HG03064 (cell line): ENCODE results near the gene FA2H.
A peak's percentile ranks its signal among the peaks of the same experiment; 100 is the strongest.
"Not testable (repeated sequence)": the region's sequence is repeated elsewhere in the genome, so short reads cannot be mapped to it uniquely, and the experiment has no call there.

Source experiments
- ATAC-seq: cut with Tn5 transposase; IDR thresholded peaks from one replicate; pipeline ENCODE4 v1.9.1; 2021; ENCODE audit warnings: low read depth; ENCODE audit not compliant: unreplicated experiment

FA2H gene, protein sequence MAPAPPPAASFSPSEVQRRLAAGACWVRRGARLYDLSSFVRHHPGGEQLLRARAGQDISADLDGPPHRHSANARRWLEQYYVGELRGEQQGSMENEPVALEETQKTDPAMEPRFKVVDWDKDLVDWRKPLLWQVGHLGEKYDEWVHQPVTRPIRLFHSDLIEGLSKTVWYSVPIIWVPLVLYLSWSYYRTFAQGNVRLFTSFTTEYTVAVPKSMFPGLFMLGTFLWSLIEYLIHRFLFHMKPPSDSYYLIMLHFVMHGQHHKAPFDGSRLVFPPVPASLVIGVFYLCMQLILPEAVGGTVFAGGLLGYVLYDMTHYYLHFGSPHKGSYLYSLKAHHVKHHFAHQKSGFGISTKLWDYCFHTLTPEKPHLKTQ

GRCh38 chr16:74774223-74775139 is at the start of gene FA2H:
Gene FA2H (minus strand): TSS chr16:74774820. CDS start chr16:74774755, 65 bp downstream.
- ATAC-seq = peak; percentile 88

GRCh38 chr16:74817851-74818250 is 43.2 kb upstream of the FA2H start:
- ATAC-seq = no peak

- ATAC-seq = peak; percentile 97
Observed at GRCh38 chr16:74813109-74813641, 38.6 kb upstream of the FA2H start.

GRCh38 chr16:74811911-74812310 is 37.3 kb upstream of the FA2H start:
- no peak for ATAC-seq

GRCh38 chr16:74811216-74811615 is 36.6 kb upstream of the FA2H start:
- not testable (repeated sequence) for ATAC-seq

GRCh38 chr16:74807052-74807646 is 32.5 kb upstream of the FA2H start:
- no peak for ATAC-seq

DNA sequence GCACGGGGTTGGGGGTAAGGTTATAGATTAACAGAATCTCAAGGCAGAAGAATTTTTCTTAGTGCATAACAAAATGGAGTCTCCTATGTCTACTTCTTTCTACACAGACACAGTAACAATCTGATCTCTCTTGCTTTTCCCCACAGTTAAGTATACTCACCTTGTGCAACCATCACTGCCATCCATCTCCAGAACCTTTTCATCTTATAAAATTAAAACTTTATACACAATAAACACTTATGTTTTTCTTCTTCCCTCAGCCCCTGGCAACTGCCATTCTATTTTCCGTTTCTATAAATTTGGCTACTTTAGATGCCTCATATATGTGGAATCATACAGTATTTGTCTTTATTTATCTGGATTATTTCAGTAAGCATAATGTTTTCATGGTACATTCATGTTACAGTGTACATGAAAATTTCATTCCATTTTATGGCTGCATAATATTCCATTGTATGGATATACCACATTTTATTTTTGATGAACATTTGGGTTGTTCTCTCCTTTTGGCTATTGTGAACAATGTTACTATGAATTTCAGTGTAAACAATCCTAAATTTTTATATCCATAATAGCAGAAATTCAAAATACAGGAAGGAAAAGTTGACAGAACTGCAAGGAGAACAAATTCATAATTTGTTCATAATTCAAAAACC is 25.7 kb upstream of the FA2H start:
- ATAC-seq = no peak

DNA sequence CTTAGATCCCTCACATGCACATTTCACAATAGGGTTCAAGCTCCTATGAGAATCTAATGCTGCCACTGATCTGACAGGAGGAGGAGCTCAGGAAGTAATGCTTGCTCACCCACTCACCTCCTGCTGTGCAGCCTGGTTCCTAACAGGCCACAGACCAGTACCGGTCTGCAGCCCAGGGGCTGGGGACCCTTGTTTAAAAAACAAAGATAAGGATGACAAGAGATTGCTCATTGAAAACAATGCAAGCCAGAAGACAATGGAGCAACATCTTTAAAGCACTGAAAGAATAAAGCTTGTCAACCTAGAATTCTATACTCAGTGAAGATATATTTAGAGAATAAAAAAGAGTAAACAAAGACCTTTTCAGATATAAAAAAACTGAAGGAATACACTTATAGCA is 22.8 kb upstream of the FA2H start:
- ATAC-seq = no peak

DNA sequence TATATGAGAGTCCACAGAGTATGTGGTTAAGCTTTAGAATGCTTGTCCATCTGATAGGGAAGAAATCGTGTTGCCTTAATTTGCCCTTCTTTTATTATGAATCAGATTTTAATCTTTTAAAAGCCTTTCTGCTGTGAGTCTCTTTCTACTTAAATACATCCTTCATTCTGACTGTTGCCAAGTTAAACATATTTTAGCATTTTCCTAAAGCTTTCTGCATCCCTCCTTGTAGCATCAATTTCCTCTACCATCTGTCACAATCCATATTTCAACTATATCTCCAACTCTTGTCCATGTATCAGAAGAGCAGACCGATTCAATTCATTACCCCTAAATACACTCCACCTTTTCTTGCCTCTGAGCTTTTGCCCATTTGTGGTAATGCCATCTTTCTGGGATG is 20.5 kb upstream of the FA2H start:
- ATAC-seq = no peak

- no peak for ATAC-seq
Observed at GRCh38 chr16:74794668-74795067, 20.0 kb upstream of the FA2H start.

- no peak for ATAC-seq
Observed at GRCh38 chr16:74793571-74793970, 19.0 kb upstream of the FA2H start.

GRCh38 chr16:74792225-74792624 is 17.6 kb upstream of the FA2H start:
- no peak for ATAC-seq

- not testable (repeated sequence) for ATAC-seq
Observed at GRCh38 chr16:74791749-74792148, 17.1 kb upstream of the FA2H start.

DNA sequence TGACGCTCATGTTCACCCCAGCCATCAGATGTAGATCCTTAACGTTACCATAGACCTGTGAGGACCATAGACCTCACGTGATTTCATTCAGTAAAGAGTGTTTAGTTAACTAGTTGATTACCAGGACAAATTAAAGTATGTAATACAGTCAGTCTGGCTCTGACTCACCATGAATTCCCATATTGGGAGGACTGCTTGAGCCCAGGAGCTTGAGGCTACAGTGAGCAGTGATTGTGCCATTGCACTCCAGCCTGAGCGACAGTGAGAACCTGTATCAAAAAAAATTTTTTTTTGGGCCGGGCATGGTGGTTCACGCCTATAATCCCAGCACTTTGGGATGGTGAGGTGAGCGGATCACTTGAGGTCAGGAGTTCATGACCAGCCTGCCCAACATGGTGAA is 13.5 kb upstream of the FA2H start:
- no peak for ATAC-seq

- no peak for ATAC-seq
Observed at GRCh38 chr16:74785031-74785430, 10.4 kb upstream of the FA2H start.

GRCh38 chr16:74778646-74779045 is 4.0 kb upstream of the FA2H start:
- ATAC-seq = no peak

DNA sequence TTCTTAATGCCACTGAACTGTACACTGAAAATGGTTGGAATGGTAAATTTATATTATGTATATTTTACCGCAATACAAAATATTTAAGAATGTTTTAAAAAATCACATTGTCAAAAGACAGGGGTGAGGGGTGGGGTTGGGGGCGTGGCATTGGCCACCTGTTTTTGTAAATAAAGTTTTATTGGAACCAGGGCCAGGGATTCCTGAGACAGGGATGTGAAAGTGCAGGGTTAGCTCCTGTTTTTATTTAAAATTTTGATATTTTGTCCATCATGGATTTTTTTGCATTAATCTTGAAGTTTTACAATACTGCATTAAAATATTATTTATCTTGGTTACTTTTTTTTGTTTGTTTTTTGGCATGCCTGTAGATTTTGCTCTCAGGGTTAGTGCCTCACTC is 2.3 kb upstream of the FA2H start:
- no peak for ATAC-seq

DNA sequence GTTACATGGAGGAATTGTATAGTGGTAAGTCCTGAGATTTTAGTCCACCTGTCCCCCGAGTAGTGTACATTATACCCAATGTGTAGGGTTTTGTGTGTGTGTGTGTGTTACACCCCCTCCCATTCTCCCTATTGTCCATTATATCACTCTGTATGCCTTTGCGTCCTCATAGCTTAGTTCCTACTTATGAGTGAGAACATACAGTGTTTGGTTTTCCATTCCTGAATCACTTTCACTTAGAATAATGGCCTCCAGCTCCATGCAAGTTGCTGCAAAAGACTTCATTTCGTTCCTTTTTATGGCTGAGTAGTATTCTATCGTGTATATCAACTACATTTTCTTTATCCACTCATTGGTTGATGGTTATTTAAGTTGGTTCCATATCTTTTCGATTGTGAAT is 635 bp upstream of the FA2H start:
- no peak for ATAC-seq

DNA sequence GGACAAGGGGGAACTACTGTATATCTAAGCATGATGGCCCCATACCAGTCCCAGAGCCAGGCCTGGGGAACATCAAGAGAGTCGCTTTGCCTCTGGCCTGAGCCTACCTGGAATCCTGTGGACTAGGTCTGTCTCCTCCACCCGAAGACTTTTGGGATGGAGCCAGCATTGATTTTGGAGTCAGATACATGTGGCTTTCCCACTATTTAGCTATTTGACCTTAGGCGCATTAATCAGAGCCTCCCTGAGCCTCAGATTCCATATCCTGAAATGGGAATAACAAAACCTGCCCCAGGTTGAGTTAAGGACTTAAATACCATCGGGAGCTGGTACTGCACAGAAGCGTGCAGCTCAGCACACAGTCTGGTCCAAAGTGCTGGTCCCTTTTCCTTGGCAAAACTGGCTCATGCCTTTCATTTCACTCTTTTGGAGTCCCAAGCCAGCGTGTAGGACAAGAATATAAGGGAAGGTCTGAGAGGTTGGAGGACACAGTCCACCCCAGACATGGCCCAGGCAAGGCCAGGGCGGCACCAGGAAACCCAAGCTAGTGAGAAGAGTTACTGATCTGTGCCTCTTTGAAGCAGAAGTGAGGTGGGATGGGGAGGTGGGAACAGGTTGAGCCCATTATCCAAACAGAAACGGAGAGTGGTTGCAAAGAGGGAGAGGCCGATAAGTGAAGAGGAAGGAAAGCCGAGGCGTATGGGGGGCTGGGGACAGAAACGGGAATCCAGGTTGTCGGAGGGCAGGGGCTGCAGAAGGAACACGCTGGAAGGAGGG is 986 bp downstream of the FA2H start:
- no peak for ATAC-seq
